ENCODE data around the gene SLC5A8. TPM values are rescaled to one million over a fixed set of nuclear protein-coding genes. Genes with fewer than 3 reads are reported as not detected.

SLC5A8 gene
- polyA plus RNA-seq (ENCODE audit: insufficient read length in 4 of 4) = 10 to 100 TPM; 31.3 to 45.0 (median 35.1) TPM

DNA sequence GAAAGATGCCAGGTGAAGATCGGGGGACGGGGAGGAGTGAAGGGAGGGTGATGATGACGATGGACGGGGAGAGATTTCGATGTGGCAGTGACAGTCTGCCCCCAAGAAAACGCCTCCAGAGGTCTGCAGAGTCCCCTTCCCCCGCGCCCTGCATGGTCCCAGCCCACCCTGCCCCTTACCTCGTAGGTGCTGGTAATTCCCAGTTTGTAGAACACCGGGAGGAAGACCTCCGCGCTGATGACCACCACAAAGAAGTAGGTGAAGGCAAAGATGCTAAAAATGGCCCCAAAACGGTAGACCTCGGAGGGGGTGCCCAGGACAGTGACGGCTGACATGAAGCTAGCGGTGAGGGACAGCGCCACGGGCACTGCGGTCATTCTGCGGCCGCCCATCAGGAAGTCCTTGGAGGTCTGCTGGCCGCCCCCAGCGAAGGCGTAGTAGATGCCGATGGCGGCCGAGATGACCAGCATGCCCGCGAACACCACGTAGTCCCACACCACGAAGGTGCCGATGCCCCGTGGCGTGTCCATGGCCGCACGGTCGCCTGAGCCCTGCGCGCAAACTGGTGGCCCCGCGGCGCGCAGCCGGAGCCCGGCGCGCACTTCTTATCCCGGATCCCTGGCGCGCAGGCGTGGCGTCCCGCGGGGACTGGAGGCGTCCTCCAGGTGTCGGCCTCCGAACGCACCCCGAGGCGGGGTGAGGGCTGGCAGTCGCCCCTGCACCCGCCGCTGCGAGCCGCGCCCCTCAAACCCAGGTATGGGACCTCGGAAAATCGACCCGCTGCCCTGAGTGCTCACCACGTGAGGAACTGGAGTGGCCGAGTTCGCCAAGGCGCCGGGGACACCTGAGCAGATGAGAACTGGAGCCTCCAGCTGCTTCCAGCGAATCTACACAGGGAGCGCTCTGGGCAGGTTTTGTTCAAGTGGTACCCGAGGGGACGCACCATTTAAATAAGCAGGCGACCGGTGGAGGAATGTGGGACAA, at the start of gene SLC5A8:
SLC5A8 (minus strand) TSS at position 920 of the 984 bp plus-strand sequence; CDS start at position 530, 390 bp downstream.
- DNase-seq (ENCODE audit: low read depth in 4 of 4, low spot score in 3 of 4) = peak in 1 of 4 donors; percentile 26

GRCh38 chr12:101257357-101257756, 47.3 kb upstream of the SLC5A8 start:
- no peak for DNase-seq (ENCODE audit: low read depth in 4 of 4, low spot score in 3 of 4)

DNA sequence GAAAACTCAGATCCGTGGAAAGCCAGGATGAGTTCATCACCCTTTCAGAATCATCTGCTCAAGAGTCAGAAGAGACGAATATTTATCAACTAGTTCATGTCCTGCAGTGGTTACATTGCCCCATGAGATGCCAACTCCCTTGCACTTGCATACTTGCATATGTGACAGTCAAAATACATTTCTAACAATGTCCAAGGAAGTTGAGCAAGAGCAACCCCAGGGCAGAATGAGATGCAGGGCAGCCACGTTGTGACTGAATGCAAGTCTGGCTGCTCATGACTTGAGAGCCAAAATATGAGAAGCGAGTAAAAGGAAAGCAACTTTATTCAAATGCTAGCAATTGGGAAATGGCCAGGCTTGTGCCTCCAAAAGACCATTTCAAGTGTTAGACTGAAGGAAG, 46.2 kb upstream of the SLC5A8 start:
- no peak for DNase-seq (ENCODE audit: low read depth in 4 of 4, low spot score in 3 of 4)

DNA sequence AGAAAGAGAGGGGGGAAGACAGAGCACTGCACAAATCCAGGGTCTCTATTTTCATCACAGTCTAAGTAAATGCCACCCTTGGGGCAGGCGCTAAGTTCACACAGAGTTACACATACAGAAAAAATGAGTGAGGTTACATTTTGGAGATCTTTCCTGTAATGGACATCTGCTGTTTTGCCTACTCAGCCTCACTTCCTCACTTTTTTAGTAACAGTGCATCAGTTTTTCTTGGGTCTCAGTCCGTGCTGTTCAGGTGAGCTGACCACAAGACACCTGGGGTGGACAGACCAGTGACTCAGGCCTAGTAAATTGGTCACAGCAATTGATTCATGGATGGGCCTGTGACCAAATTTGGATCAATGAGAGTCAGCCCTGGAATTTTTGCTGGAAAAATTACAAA, 33.6 kb upstream of the SLC5A8 start:
- no peak for DNase-seq (ENCODE audit: low read depth in 4 of 4, low spot score in 3 of 4)

- no peak for DNase-seq (ENCODE audit: low read depth in 4 of 4, low spot score in 3 of 4)
Observed at GRCh38 chr12:101243074-101243473, 33.0 kb upstream of the SLC5A8 start.

DNA sequence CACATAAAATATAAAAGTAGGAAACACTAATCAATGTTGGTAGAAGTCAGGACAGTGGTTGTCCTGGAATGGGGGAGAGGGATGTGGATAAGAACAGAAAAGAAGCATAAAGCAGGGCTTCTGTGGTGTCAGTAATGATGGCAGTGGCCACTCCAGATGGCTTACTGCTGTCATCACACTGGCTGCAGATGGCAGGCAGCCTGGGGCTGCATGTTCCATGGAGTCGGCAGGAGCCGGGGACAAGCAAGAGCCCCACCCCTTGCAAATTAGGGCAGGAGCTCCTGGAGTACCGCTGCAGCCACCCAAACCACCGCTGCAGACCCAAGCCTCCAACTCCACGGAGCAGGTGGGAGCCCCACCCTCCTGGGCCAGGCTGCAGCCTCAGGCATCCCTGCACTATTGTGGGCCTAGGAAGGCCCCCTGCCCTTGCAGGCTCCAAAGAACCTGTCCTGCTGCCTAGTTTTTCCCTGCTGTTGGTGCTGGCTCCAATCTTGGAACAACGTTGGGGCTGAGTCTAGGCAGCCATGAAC, 28.8 kb upstream of the SLC5A8 start:
- DNase-seq (ENCODE audit: low read depth in 4 of 4, low spot score in 3 of 4) = no peak

DNA sequence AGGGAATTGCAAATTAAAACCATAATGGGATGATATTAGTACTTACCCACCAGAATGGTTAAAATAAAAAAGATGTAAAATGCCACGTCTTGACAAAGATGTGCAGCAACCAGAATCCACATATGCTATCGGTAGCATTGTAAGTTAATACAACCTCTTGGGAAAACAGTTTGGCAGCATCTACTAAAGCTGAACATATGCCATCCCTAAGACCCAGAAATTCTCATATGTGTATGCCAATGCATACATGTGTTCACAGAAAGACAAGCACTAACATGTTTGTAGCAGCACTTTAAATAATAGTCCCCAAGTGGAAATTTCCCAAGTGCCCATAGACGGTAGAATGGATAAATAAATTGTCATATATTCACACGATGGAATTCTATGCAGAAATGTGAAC, 28.3 kb upstream of the SLC5A8 start:
- no peak for DNase-seq (ENCODE audit: low read depth in 4 of 4, low spot score in 3 of 4)

GRCh38 chr12:101235686-101236085, 25.6 kb upstream of the SLC5A8 start:
- DNase-seq (ENCODE audit: low read depth in 4 of 4, low spot score in 3 of 4) = no peak

GRCh38 chr12:101231636-101232035, 21.6 kb upstream of the SLC5A8 start:
- DNase-seq (ENCODE audit: low read depth in 4 of 4, low spot score in 3 of 4) = no peak

DNA sequence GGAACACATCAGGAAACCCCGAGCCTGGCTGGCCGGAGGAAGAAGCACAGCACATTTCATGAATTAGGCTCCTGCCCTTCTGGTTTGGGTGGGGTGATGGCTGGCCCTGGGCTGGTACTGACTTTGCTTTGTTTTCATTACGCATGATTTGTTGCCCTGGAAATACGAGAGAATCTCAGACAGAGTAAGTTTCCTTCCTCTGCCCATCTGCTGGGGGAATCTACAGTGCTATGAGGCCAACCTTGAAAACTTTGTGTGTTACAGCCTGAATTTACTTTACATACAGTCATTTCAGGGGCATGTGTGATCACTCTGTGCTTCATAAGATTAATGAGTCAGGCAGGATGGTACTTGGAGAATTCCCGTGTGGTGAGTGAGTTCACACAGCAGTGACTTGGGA, 20.5 kb upstream of the SLC5A8 start:
- no peak for DNase-seq (ENCODE audit: low read depth in 4 of 4, low spot score in 3 of 4)

- no peak for DNase-seq (ENCODE audit: low read depth in 4 of 4, low spot score in 3 of 4)
Observed at GRCh38 chr12:101229841-101230241, 19.8 kb upstream of the SLC5A8 start.

DNA sequence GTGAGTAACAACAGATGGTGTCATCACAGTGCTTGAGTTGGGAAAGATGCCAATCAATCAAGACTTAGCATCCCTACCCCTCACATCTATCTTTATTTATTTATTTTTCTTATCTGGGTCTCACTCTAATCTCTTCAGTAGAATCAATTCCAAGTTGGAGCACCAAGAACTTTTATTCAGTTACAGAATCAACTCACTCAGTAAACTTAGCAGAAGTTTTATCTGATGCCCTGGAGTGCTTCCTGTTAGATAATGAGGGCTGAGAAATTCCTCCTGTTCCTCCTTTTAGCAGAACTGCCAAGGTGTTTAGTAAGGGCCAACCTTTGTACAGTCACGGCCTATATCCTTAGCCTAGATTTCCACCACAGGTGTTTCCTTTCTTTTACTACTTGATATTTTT, 11.3 kb upstream of the SLC5A8 start:
- no peak for DNase-seq (ENCODE audit: low read depth in 4 of 4, low spot score in 3 of 4)

DNA sequence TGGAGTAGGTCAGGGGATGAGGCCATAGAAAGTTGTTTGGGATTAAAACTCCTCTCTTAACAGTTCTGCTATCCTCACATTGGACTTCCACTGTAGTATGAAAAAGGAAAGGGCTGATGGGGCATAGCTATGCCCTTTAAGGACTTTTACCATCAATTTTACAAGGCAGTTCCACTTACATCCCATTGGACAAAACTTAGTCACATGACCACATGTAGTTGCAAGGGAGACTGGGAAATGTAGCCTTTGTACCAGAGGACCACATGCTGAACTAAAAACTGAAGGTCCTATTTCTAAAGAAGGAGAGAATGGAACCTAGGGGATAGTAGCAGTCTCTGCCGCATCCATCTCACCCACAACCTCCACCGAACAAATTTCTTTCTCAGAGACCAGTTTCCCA, 6.8 kb upstream of the SLC5A8 start:
- DNase-seq (ENCODE audit: low read depth in 4 of 4, low spot score in 3 of 4) = no peak

GRCh38 chr12:101207086-101207780, 2.8 kb downstream of the SLC5A8 start:
- no peak for DNase-seq (ENCODE audit: low read depth in 4 of 4, low spot score in 3 of 4)

DNA sequence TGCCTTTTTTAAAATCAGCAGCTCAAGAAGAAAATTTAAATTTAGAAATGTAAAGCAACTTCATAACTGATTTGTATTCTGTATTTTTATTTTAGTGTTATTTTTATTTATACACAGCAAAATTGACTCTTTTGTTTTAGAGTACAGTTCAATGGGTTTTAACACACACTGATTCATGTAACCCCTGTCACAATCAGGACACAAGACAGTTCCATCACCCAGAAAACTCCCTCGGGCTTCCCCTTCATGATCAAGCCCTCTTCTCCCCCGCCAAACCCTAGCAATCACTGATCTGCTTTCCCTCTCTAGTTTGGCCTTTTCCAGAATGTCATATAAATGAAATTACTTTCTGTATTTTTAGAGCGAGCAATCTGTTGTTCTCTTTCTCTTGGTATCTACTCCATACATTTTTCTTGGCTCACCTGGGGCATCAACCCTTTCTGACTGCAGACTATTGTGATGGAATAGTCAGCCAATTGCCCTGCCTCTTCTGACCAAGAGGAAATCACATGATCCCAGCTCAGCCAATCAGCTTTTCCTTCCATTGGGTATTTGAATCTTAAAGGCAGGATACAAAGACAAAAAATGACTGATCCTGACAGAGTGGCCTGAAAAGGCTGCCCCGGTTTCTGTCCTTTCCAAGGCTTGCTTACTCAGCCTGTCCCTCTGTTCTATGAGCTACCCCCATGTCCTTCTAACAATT, 5.3 kb downstream of the SLC5A8 start:
- DNase-seq (ENCODE audit: low read depth in 4 of 4, low spot score in 3 of 4) = no peak

DNA sequence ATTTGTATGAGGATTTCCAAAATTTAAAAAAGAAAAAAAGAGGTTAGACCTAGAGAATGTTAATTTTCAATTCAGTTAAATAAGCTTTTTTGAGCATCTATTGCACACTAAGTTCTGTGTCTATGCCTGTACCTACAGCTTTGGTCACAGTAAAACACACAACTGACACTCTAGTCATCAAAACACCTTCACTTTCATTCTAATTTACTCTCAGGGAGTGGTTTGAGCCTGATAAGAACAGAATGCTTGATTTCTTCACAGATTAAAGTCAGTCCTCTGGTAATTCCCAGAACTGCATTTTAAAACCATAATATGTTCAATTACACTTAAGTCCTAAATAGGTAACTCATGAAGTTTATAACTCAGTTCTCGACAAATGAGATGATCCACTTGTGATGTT, 9.2 kb downstream of the SLC5A8 start:
- no peak for DNase-seq (ENCODE audit: low read depth in 4 of 4, low spot score in 3 of 4)

GRCh38 chr12:101200145-101200544, 9.9 kb downstream of the SLC5A8 start:
- DNase-seq (ENCODE audit: low read depth in 4 of 4, low spot score in 3 of 4) = no peak

- DNase-seq (ENCODE audit: low read depth in 4 of 4, low spot score in 3 of 4) = no peak
Observed at GRCh38 chr12:101186291-101186690, 23.7 kb downstream of the SLC5A8 start.

- DNase-seq (ENCODE audit: low read depth in 4 of 4, low spot score in 3 of 4) = no peak
Observed at GRCh38 chr12:101181776-101182175, 28.3 kb downstream of the SLC5A8 start.

- DNase-seq (ENCODE audit: low read depth in 4 of 4, low spot score in 3 of 4) = no peak
Observed at GRCh38 chr12:101174541-101174940, 35.5 kb downstream of the SLC5A8 start.

All from right renal pelvis (tissue), 4 donors.